Chondrocyte (in vitro differentiated cells): ENCODE measurements around the gene SORT1. TPM values are rescaled to one million over a fixed set of nuclear protein-coding genes. Genes with fewer than 3 reads are reported as not detected.

Experiments used
- DNase-seq: peaks from one replicate; pipeline ENCODE4 v3.0.0; 2021; ENCODE audit warnings: mixed read lengths, low spot score
- H3K27ac Mint-ChIP-seq: one replicate; pipeline ENCODE4 v1.8.0; 2021; ENCODE audit warnings: mild to moderate bottlenecking, moderate library complexity, mixed read lengths; ENCODE audit not compliant: unreplicated experiment
- H3K27me3 Mint-ChIP-seq: 2 replicates; pipeline ENCODE4 v1.8.0; 2021; ENCODE audit warnings: low read depth, mixed read lengths
- H3K36me3 Mint-ChIP-seq: 2 replicates; pipeline ENCODE4 v1.8.0; 2021; ENCODE audit warnings: low read depth, mixed read lengths
- H3K4me1 Mint-ChIP-seq: 2 replicates; pipeline ENCODE4 v1.8.0; 2021; ENCODE audit warnings: low read depth, mild to moderate bottlenecking, mixed read lengths
- H3K4me3 Mint-ChIP-seq: one replicate; pipeline ENCODE4 v1.8.0; 2021; ENCODE audit warnings: mild to moderate bottlenecking, moderate library complexity, mixed read lengths; ENCODE audit not compliant: unreplicated experiment
- H3K9me3 Mint-ChIP-seq: 2 replicates; pipeline ENCODE4 v1.8.0; 2021; ENCODE audit warnings: low read depth, mixed read lengths
- total RNA-seq: library from RNA; stranded (reverse); gene quantifications from 3 replicates; pipeline ENCODE4 v1.2.1, GENCODE V29; 2021
- TF ChIP-seq, protein P1 (sequence below): fragments of 200-600 bp; sonication (generic); IDR thresholded peaks from 2 replicates; pipeline ENCODE4 v1.5.0; 2021; ENCODE audit warnings: antibody characterized with exemption, mild to moderate bottlenecking, moderate library complexity

Gene SORT1
- total RNA-seq, 1 donor from 2014 or later, result 107 TPM

DNA sequence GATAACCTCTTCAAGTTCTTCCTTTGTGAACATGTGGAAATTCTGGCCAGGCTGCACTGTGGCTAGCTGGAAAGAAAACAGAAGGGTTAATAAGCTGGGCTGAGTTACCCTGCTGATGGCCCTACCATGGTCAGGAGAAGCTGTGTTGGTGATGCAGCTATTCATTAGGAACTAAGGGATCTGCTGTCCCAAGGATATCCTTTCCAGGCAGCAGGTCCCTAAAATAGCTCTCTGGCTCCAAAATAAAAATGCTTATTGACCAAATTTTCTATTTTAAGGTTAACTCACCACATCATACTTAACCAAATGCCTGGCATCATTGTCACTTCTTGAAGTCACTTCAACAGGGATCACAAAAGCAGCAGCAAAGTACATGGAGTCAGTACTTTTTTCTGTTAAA, 4.3 kb upstream of the SORT1 start:
- no peak for DNase-seq
- Mint-ChIP-seq H3K4me1 (peaks cover 18% of the 10 kb centered on the region), H3K27ac (no peak overlapping the region), H3K4me3 (no peak overlapping the region), H3K27me3 (no peaks in the 10 kb centered on the region), H3K36me3 (peaks cover 12% of the 10 kb centered on the region), H3K9me3 (no peaks in the 10 kb centered on the region)
- TF ChIP-seq, protein P1, sequence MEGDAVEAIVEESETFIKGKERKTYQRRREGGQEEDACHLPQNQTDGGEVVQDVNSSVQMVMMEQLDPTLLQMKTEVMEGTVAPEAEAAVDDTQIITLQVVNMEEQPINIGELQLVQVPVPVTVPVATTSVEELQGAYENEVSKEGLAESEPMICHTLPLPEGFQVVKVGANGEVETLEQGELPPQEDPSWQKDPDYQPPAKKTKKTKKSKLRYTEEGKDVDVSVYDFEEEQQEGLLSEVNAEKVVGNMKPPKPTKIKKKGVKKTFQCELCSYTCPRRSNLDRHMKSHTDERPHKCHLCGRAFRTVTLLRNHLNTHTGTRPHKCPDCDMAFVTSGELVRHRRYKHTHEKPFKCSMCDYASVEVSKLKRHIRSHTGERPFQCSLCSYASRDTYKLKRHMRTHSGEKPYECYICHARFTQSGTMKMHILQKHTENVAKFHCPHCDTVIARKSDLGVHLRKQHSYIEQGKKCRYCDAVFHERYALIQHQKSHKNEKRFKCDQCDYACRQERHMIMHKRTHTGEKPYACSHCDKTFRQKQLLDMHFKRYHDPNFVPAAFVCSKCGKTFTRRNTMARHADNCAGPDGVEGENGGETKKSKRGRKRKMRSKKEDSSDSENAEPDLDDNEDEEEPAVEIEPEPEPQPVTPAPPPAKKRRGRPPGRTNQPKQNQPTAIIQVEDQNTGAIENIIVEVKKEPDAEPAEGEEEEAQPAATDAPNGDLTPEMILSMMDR, result no peak

DNA sequence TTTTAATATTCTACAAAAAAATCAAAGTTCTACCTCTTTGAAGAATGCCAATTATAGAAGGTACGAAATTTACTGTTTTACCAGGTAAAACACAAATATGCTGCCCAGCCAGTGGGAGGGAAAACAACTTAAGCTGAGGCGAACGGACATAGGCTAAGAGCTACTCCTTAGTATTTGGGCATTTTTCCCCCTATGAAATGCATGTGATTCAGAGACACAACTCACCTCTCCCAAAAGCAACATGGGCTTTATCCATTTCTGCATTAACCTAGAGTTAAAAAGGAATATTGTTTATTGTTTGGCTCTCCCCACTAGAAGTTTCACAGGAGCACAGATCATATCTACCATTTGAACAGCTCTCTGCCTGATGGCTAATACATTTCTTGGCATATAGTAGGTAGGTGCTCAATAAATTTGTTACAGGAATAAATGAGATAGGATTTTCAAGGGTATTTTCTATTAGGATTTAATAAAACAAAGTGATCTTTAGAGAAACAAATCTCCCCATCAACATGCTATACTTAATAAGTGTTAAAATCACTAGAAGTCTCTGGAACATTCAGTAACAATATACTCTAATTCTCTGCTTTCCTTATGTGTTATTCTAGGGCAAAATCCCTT, 2.4 kb upstream of the SORT1 start:
- H3K4me1 Mint-ChIP-seq, result peaks cover 37% of the 10 kb centered on the region
- TF ChIP-seq, protein P1, result no peak
- H3K27ac Mint-ChIP-seq, result no peak overlapping the region
- no peak for DNase-seq
- H3K4me3 Mint-ChIP-seq, result no peak overlapping the region
- no peaks in the 10 kb centered on the region for H3K9me3 Mint-ChIP-seq
- peaks cover 5% of the 10 kb centered on the region for H3K36me3 Mint-ChIP-seq
- no peaks in the 10 kb centered on the region for H3K27me3 Mint-ChIP-seq

DNA sequence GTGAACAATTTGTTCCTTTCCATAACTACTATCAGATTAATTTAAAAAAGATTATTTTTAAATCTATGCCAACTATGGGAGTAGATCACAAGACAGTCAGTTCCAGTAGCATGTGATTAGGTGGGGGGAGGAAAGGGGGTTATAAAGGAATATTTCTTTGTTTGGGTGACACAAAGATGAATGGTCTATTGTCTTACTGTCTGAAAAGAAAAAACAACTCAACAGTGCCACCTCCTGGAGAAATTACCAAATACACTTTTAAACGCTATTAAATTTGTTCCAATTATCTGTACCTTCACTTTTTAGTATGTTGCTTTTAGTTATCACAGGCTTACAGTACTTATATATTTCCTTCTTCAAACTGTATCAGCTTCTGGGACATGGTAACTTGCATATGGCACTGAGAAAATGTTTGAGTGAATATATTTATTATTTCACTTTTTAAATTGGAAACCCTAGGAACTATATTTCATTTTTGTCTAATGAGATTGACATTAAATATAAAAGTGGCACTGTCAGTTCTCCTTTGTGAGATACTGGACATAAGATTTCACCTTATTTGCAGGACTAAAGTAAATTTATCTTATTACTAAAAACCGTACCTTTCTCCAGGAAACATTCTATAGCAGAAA, 1.7 kb upstream of the SORT1 start:
- DNase-seq, result no peak
- Mint-ChIP-seq H3K27ac (peak overlapping the region; percentile 55), H3K4me3 (no peak overlapping the region)

DNA sequence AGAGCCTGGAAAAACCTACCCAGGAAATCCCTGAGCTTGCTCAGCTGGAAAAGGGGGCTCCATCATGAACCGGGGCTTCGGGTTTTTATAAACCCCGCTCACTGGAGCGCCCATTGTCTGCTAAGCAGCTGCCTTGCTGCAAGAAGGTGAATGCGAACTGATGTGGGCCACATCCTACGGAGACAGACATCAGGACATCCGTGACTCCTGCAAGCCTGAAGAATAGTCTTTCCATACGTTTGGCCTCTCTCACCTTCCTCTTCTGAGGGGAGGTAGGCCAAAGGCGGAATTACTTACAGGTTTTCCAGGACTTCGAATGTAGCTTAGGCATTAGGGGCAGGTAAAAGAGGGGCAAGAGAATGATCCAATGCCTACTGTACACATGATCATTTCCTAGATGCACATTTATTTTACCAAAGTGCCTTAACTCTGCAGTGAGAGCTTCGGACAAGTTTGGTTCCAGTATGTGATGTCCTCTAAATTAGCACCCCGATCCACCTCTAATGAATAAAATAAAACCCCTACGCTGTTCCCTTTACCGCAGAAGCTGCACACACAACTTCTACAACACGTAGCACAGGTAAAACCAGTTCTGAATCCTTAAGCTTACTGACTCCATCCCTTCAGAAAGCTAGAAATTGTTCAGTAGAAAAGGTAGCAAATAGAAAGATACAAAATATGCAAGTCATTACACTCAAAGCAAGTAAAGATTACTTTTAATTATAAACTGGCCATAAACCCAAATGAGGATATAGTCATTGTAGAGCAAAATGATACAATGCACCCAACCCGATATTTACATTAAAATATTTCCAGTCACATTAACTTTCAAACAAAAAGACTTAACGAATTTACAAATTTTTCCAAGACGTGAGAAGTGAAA, 866 bp upstream of the SORT1 start:
- Mint-ChIP-seq H3K4me1 (peaks cover 52% of the 10 kb centered on the region), H3K9me3 (no peaks in the 10 kb centered on the region), H3K4me3 (peak overlapping the region; percentile 76), H3K36me3 (peaks cover 1% of the 10 kb centered on the region), H3K27ac (peak overlapping the region; percentile 54), H3K27me3 (no peaks in the 10 kb centered on the region)
- TF ChIP-seq, protein P1, result no peak
- DNase-seq, result no peak

More for the DNA sequence above, 1.7 kb upstream of the SORT1 start:
- TF ChIP-seq, protein P1, result peak; percentile 92
- H3K9me3 Mint-ChIP-seq, result no peaks in the 10 kb centered on the region
- peaks cover 1% of the 10 kb centered on the region for H3K36me3 Mint-ChIP-seq
- H3K27me3 Mint-ChIP-seq, result no peaks in the 10 kb centered on the region
- H3K4me1 Mint-ChIP-seq, result peaks cover 44% of the 10 kb centered on the region

DNA sequence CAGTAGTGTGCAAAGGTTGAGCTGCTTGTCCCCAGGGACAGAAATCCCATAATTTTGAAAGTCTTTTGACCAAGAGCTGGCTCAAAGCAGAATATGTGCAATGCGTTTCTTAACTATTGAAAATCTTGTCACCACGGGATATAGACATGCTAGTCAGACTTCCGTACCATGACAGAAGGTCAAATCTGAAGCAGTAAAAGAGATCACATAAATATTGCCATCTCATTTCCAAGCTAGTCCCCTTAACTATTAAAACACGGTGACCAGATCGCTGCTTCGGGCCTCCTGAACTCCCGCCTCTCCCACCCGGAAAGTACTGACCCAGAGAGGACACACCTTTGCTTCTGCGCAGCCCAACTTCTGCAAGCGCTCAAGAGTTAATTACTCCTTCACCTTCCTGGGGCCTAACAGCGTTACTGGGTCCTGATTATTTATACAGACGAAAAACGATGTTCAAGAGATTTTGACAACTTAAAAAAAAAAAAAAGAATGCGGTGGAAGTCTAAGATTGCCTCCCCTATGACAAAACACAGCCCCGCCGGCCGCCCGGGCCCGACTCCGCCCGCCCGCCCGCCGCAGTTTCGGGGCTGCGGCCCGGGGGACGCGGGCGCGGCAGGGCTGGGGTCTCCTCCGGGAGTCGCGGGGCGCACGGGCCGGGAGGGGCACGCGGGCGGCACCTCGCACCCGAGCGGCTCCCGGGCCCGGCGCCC, 692 bp downstream of the SORT1 start:
- peaks cover 68% of the 10 kb centered on the region for H3K4me1 Mint-ChIP-seq
- H3K4me3 Mint-ChIP-seq, result peak overlapping the region; percentile 92
- TF ChIP-seq, protein P1, result no peak
- no peak for DNase-seq
- H3K27ac Mint-ChIP-seq, result peak overlapping the region; percentile 92
- peaks cover 1% of the 10 kb centered on the region for H3K36me3 Mint-ChIP-seq
- H3K27me3 Mint-ChIP-seq, result no peaks in the 10 kb centered on the region
- no peaks in the 10 kb centered on the region for H3K9me3 Mint-ChIP-seq
